NCI-H1105 treated with DMSO at 0.1 percent for 48 hours (cell line): ENCODE data around the gene FAM120A.
"Not testable (repeated sequence)": the region's sequence is repeated elsewhere in the genome, so short reads cannot be mapped to it uniquely, and the experiment has no call there.

Experiments
- DNase-seq: peaks from one replicate; lab custom pipeline; 2025; lab: John Stamatoyannopoulos, UW

Gene FAM120A

GRCh38 chr9:93450945-93451815, at the start of gene FAM120A:
Gene FAM120A (plus strand): TSS chr9:93451685. CDS start chr9:93451916, 231 bp downstream.
- DNase-seq: peak; percentile 65

GRCh38 chr9:93406371-93406770, 45.1 kb upstream of the FAM120A start:
- no peak for DNase-seq

- DNase-seq: no peak
Observed at GRCh38 chr9:93413530-93413929, 38.0 kb upstream of the FAM120A start.

DNA sequence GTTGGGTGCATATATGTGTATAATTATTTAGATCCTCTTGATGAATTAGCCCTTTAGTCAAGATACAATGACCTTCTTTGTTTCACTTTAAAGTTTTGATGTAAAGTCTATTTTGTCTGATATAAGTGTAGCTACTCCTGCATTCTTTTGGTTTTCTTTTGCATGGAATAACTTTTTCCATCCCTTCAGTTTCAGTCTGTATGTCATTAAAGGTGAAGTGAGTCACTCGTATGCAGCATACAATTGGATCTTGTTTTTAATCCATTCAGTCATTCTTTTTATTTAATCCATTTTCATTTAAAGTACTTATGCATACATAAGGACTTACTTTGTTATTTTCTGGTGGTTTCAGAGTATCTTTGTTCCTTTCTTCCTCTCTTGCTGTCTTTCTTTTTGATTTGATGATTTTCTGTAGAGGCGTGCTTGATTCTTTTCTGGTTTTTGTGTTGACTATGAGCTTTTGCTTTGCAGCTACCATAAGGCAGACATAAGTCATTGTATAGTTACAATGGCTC, 36.3 kb upstream of the FAM120A start:
- DNase-seq: no peak

DNA sequence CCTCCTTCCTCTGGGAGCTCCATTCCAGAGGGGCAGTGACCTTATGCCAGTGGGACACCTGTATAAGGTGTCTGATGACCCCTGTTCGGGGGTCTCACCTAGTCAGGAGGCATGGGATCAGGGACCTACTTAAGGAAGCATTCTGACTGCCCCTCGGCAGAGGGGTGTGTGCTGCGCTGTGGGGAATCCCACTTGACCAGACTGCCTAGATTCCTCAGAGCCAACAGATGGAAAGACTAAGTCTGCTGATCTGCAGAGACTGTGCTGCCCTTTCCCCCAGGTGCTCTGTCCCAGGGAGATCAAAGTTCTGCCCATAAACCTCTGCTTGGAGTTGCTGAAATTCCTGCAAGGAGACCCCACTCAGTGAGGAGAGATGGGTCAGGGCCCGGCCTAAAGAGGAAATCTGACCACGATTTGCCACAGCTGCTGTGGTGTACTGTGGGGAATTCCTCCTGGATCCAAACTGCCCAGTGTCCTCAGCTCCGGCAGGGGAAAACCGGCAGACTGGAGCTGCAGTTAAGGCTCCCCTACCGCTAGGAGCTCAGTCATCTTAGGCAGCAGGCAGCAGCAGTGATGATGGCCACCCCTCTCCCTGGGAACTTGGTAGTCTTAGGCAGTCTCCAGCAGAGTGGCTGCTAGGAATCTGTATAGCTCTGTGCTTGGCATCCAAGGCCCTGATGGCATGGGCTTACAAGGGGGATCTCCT, 34.8 kb upstream of the FAM120A start:
- DNase-seq: no peak

DNA sequence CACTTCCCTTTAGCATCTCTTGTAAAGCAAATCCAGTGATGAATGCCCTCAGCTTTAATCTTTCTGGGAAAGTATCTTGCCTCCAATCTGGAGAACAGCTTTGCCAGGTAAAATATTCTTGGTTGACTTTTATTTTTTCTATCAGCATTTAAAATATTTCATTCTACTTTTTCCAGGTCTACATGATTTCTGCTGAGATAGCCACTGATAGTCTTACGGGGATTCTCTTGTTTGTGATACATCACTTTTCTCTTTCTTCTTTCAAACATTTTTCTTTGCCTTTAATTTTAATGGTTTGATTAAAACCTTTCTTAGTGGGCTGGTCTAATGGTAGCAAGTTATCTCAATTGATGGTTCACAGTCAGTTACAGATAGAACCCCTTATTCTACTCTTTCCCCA, 33.9 kb upstream of the FAM120A start:
- no peak for DNase-seq

DNA sequence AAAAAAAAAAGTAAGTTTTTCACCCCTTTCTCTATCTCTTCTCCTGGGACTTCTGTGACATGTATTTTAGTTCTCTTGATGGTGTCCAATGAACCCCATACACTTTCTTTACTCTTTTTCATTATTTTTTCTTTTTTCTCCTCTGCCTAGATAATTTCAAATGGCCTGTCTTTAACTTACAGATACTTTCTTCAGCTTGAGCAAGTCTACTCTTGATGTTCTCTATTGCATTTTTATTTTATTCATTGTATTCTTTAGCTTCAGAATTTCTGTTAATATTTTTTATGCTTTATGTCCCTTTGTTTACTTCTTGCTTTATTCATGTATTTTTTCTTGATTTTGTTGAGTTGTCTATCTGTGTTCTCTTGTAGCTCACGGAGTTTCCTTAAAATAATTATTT, 32.5 kb upstream of the FAM120A start:
- no peak for DNase-seq

- DNase-seq: no peak
Observed at GRCh38 chr9:93422977-93423616, 28.4 kb upstream of the FAM120A start.

DNA sequence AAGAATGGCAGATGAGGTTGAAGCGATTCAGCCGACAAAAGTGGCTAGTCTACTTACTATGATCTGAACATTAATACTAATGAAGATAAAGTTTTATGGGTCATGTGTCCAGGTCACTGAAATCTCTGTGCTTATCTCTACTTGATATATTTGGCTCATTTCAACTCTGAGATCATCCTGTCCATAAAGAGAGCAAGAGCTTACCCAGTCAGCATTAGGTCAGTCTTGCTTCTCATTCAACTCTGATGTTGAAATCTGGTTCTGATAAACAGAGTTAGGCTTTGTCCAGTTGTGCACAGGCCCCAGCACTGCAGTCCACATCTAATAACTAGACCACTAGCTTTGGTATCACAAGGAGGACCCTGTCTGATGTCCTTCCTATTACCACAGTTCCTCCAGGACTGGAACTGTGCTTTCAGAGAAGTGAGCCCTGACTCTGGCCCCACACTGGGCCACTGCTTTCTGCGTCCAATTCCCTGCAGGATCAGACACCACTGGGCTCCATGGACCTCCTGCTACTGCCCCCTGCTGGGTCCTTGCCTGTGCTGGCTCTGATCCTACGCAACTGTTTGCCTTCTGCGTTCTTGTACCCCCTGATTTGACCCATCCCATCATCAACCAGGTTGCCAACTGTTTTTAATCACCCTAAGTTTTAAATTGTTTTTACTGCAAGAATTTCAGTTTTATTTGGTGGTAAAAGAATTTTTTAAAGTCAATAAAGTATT, 23.7 kb upstream of the FAM120A start:
- no peak for DNase-seq

DNA sequence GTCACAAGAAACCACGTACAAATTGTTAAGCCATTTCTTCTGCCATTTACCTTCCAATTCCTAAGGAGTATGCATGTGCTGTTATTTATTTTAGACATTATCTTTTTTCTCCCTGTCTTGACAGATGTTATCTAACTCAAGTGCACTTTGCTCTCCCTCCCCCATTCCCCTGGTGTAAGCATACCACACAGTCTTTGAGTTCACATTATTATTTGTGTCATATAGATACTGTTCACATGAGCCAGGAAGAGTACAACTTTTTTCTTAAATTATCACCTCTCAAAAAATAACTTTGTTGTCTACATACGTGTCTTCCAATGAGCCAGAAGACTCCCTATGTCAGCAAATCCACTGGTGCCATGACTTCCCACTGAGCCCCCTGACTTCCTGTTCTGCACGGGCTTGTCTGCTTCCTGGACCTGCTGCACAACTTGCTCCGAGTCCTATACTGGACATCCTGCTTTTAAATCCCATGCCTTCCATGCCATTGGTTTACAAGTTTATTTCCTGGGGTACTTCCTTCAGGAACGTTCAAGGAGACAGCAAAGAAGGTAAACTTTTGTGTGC, 19.9 kb upstream of the FAM120A start:
- no peak for DNase-seq

- DNase-seq: no peak
Observed at GRCh38 chr9:93432964-93433363, 18.5 kb upstream of the FAM120A start.

GRCh38 chr9:93434056-93434455, 17.4 kb upstream of the FAM120A start:
- no peak for DNase-seq

GRCh38 chr9:93435386-93435785, 16.1 kb upstream of the FAM120A start:
- no peak for DNase-seq

DNA sequence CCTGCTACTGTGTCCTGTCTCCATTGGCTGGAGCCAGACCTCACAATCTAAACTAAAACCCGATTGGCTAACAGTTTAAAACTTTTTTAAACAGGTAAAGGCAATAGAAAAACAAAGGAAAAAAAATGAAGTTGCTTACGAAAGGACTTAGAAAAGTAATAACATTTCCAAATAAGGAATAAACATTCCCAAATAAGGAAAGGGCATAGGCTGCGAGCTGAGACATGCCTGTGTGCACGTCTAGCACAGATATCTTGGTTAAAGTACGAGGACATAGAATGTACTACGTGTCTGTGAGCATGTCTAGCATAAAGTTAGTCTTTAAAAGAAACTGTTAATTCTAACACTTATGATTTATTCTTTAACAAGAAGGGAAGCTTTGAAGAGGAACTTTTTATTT, 15.3 kb upstream of the FAM120A start:
- DNase-seq: no peak

DNA sequence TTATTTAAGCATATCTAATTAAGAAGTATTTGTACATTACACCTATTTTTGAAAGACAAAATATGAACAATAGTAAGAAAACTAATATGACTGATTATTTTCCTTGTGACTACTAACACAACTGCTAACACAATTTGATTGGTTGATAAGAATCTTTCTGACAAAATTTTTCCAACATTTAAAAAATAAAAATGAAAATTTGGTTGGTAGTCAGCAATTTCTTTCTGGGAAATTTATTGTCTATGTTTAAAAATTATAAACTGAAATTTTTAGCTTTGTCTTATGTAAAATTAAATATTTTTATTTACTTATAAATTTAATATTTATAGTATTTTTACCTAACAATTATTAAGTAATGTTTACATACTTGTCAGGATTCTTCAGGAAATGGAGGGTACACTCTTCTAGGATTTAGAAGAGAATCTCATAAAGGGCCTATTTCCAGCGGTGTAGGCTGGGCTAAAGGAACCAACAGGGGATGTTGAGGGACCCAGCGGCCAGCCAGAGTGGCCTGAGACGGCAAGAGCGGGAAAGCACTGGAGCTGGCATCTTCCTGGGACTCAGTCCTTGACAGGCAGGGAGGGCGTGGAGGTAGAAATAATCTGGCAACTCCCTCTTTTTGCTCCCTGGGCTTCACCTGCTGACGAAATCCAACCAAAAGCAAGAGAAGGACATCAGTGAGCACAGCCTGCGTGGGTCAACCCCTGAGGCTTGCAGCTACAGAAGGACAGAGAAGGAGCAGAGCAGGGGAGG, 14.7 kb upstream of the FAM120A start:
- DNase-seq: no peak

DNA sequence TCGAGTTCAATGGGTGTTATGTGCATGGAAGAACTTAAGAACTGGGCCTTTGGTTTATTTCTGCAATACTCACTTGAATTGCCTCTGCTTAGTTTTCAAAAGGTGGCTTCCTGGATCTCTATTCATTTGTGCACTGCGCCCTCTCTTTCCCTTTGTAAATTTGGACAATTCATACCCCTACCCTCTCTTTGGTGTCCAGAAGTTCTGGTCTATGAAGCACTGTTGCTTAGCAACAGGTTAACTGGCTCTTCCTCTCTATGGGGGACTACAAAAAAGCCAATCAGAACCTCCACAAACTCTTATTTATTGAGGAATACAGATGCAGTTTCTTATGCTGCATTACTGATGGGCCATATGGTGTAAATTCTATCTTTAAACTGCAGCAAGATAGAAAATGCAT, 13.5 kb upstream of the FAM120A start:
- no peak for DNase-seq

- DNase-seq: not testable (repeated sequence)
Observed at GRCh38 chr9:93439301-93439700, 12.2 kb upstream of the FAM120A start.

DNA sequence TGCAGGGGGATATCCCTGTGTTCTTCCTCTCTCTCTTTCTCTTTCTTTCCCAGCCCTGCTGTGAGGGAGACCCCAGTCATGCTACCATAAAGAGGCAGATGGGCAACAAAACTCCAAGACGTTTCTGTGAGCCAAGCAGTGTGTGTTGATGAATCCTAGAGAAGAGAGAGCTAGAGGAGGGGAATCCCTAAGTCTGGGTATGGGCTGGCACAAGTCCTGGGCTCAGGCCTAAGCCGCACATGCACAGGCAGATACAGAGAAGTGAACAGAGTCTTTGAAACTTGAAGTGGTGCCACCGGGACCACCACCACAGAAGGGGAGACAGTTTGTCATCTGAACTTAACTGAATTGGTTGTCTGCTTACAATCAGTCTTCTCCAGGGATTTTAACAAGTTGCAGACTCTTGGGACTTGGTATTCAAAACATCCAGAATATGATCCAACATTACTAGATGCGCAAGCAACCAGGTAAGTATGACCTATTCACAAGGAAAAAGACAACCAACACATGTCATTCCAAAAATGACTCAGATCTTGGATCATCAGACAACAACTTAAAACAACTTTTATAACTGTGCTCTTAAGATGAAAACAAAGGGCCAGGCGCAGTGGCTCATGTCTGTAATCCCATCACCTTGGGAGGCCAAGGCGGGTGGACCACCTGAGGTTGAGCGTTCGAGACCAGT, 10.4 kb upstream of the FAM120A start:
- DNase-seq: no peak

DNA sequence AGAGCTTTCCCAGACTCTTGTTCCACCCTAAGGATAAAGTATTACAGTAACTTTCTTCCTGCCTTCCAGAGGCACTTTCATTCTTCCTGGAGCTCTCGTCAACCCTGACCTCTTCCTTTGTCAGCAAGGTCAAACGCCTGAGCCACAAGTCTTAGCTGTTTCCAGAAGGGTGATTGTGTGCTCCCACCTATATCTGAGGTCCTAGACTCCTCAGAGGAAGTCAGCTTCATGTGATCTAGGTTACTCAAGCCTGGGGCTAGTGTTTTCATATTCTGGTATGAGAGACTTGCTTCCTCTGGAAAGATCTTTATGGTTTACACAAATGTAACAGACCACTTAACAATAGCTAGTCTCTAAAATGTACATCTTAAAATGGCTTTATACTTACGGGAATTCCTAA, 5.4 kb upstream of the FAM120A start:
- DNase-seq: no peak

GRCh38 chr9:93447655-93448054, 3.8 kb upstream of the FAM120A start:
- DNase-seq: no peak
